HG03095 (cell line): Measurements from ENCODE around the gene POR.
"Not testable (repeated sequence)": the region's sequence is repeated elsewhere in the genome, so short reads cannot be mapped to it uniquely, and the experiment has no call there.

Experiments
- ATAC-seq: cut with Tn5 transposase; IDR thresholded peaks from one replicate; pipeline ENCODE4 v1.9.1; 2021; ENCODE audit warnings: moderate library complexity; ENCODE audit not compliant: unreplicated experiment

Gene POR

GRCh38 chr7:76016191-76016947, 101.4 kb downstream of the POR start:
- no peak for ATAC-seq

DNA sequence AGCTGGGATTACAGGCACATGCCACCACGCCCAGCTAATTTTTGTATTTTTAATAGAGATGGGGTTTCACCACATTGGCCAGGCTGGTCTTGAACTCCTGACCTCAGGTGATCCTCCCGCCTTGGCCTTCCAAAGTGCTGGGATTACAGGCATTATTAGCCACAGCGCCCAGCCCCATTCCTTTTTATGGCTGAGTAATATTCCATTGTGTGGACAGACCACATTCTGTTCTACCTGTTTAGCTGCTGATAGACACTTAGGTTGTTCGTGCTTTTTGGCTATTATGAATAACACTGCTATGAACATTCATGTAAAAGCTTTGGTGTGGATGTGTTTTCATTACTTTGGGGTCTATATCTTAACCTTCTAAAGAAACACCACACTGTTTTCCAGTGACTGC, 103.6 kb downstream of the POR start:
- not testable (repeated sequence) for ATAC-seq

GRCh38 chr7:76020031-76020714, 105.2 kb downstream of the POR start:
- no peak for ATAC-seq

DNA sequence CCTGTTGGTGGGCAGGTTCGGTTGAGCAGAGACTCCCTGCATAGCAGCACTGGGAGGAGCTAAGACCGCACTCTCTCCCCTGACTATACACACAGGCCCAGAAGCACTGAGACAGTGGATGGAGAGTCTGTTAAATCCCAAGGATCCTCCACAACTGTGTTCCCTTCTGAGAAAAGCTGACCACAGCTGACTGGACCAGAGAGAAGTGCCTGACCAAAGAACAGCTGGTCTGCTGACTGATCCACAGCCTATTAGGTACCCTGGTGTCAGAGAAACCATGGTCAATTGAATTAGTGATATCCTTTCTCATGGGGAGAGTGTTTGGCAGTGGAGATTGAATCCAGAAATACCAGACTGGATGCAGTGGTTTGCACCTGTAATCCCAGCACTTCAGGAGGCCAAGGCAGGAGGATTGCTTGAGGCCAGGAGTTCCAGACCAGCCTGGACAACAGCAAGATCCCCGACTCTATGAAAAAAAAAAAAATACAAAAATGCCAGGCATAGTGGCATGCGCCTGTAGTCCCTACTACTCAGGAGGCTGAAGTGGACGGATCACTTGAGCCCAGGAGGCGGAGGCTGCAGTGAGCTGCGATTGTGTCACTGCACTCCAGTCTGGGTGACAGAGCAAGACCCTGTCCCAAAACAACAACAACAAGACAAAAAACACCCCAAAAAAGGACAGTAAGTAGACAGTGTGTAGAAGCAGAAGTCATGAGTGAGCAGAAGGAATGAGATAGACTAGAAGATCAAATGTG, 107.2 kb downstream of the POR start:
- ATAC-seq, result no peak

- ATAC-seq, result no peak
Measured at GRCh38 chr7:76023002-76023401, 108.0 kb downstream of the POR start.

DNA sequence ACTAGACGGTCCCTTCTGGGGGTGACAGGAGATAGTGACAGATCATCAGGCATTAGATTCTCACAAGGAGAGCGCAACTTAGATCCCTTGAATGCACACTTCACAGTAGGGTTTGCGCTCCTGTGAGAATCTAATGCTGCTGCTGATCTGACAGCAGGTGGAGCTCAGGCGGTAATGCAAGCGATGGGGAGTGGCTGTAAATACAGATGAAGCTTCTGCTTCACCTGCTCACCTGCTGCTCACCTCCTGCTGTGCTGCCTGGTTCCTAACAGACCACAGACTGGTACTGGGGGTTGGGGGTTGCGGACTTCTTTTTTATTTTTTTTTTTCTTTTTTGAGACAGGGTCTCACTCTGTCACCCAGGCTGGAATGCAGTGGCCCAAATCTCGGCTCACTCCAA, 114.7 kb downstream of the POR start:
- ATAC-seq, result not testable (repeated sequence)

DNA sequence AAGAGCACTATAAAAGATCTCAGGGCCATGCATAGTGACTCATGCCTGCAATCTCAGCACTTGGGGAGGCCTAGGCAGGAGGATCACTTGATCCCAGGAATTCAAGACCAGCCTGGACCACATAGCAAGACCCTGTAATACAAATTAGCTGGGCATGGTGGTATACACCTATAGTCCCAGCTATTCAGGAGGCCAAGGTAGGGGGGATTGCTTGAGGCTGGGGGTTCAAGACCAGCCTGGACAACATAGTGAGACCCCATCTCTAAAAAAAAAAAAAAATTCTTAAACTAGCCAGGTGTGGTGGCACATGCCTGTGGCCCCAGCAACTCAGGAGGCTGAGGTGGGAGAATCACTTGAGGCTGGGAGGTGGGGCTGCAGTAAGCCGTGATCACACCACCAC, 117.0 kb downstream of the POR start:
- ATAC-seq, result no peak
